ENCODE data around the gene PROCA1. TPM values are rescaled to one million over a fixed set of nuclear protein-coding genes. Genes with fewer than 3 reads are reported as not detected.

Gene PROCA1
- total and polyA plus RNA-seq, 9 of the 15 experiments (the other 6 are each of a cell fraction or from before 2014, with no cell fraction given): 0.78 to 16.2 (median 5.6) TPM

DNA sequence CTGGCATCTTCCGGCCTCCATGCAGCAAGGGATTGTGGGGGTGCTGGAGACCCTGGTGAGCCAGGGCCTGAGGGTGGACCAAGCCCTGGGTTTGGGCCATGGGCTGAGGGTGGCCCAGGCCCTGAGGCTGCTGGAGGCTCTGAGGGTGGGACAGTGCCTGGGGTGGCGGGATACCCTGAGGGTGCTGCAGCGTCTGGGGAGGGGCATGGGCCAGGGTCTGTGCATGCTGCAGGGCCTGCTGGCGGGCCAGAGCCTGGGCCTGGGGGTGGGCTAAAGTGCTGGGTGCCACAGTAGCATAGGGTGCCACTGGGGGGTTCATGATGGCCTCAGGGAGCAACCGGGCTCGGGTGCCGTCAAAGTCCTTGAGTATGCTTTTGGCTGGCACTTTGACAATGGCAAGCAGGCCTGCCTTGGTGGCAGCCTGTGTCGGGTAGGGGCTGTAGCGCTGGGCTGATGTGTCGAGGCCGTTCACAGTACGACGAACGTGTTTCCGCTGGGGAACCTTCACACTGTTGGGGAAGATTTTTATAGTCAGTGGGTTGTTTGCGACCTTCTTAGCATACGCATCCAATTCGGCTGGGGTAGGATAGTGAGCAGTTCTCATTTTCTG lies 47.7 kb upstream of the PROCA1 start (continued):
- TF ChIP-seq, protein P1, sequence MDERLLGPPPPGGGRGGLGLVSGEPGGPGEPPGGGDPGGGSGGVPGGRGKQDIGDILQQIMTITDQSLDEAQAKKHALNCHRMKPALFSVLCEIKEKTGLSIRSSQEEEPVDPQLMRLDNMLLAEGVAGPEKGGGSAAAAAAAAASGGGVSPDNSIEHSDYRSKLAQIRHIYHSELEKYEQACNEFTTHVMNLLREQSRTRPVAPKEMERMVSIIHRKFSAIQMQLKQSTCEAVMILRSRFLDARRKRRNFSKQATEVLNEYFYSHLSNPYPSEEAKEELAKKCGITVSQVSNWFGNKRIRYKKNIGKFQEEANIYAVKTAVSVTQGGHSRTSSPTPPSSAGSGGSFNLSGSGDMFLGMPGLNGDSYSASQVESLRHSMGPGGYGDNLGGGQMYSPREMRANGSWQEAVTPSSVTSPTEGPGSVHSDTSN (CRISPR knock-in tag; IDR thresholded peaks at IDR 0.05; ENCODE audit: low read depth): no peak
- TF ChIP-seq, protein P1 (tag; conservative IDR thresholded peaks at IDR 0.05; ENCODE audit: low read depth): no peak

DNA sequence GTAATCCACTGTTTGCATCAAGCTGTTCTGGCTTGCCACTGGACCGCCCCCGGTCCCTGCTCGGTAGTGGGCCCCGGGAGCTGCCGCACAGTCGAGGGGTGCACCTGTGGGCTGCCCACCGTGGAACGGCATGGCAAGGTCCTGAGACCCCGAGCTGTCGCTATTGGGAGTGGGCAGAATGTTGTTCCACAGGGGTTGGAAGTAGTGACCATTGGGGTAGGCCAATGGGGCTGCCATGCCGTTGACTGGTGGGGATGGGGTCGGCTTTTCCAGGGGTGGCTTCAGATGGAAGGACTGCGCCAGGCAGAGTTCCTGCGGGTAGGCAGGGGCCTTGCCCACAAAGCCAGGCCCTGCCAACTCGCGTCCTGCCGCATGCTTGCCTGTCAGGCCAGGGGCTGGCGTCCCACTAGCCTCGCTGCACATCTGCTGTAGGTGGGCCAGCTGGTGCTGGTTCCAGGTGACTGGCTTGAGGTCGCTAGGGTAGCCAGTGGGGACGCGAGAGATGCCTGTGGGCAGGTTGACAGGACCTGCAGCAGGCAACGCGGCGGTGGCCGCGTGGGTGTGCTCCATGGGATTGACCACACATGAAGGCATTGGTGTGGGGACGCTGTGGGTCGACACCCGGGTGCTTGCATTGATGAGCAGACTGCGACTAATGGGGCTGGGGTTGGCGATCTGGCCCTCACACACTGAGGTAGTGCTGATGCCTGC lies 46.9 kb upstream of the PROCA1 start:
- peaks cover 9% of the 10 kb centered on the region for H3K79me2 ChIP-seq (ENCODE audit: control insufficient read depth, insufficient read depth, low read length)
- 95% methylated on average over 31 of the region's 32 CpGs for WGBS (ENCODE audit: insufficient coverage, low coverage, missing lambda C conversion rate)
- in situ Hi-C loops (cut with MboI) (no loop called here), intact Hi-C loops (cut with micrococcal nuclease) (no loop called here)
- no peak for ATAC-seq
- H3K9me1 ChIP-seq (ENCODE audit: control insufficient read depth, insufficient read depth, low read length): peaks cover 5% of the 10 kb centered on the region
- H3K4me1 ChIP-seq (replicated peaks in 1 of 2; ENCODE audit: control insufficient read depth in 2 of 2, insufficient read depth in 2 of 2, low read length in 2 of 2): peaks cover 2 to 10% of the 10 kb centered on the region in 2 experiments; a peak in 2 of 5 replicates
- H3K4me2 ChIP-seq (ENCODE audit: insufficient read depth, low read length): no peak overlapping the region
- FAIRE-seq: no peak
- no peak for DNase-seq (ENCODE audit: extremely low read depth in 1 of 4, low spot score in 3 of 4)
- peak overlapping the region in 1 of 2 experiments; percentile 56; a peak in 1 of 4 replicates for H3K9ac ChIP-seq (ENCODE audit: insufficient read depth in 1 of 2, low read depth in 2 of 2, low read length in 2 of 2)
- H3K4me3 ChIP-seq: no peak overlapping the region
- no peaks in the 10 kb centered on the region for H4K20me1 ChIP-seq (replicated peaks; ENCODE audit: control insufficient read depth, insufficient read depth, low read length)
- H2AFZ ChIP-seq (ENCODE audit: low read depth, low read length): no peak overlapping the region
- POLR2A ChIA-PET: interaction anchor here (1.0 to 1.2 kb wide), 2 partner anchors 9 to 48 kb away, joined by 3 read pairs; no protein-coding TSS in a partner anchor
- H3K27me3 ChIP-seq (ENCODE audit: control insufficient read depth in 2 of 2, insufficient read depth in 2 of 2, low read length in 2 of 2): no peaks in the 10 kb centered on the region
- TF ChIP-seq RBM22 (IDR thresholded peaks at IDR 0.05; ENCODE audit: low read depth, low read length, poor library complexity, severe bottlenecking) (peak; percentile 53), POLR2G (IDR thresholded peaks at IDR 0.05; ENCODE audit: low read depth, low read length) (peak; percentile 59), XRCC5 (IDR thresholded peaks at IDR 0.05; ENCODE audit: low read depth, low read length) (no peak)
- H3K36me3 ChIP-seq (ENCODE audit: control insufficient read depth, insufficient read depth, low read length): peaks cover 64% of the 10 kb centered on the region
- no TSS peak for BruUV-seq (replicated peaks)
- H3K9me3 ChIP-seq (replicated peaks; ENCODE audit: control insufficient read depth, insufficient read depth, low read depth, low read length): no peaks in the 10 kb centered on the region
- H3K27ac ChIP-seq (ENCODE audit: extremely low read depth, low read depth, low read length): no peak overlapping the region
- CTCF ChIA-PET (ENCODE audit: low intra/inter-chr PET ratio): no interaction called here
